ENCODE measurements around the gene INSYN2A.

GRCh38 chr10:127182161-127182560, 14.2 kb downstream of the INSYN2A start:
- TF ChIP-seq CTCF (conservative IDR thresholded peaks at IDR 0.05) (no peak), ZFX (IDR thresholded peaks at IDR 0.05) (no peak)

Data from C4-2B (cell line).